ENCODE data around the gene MTA1.

The MTA1 gene

DNA sequence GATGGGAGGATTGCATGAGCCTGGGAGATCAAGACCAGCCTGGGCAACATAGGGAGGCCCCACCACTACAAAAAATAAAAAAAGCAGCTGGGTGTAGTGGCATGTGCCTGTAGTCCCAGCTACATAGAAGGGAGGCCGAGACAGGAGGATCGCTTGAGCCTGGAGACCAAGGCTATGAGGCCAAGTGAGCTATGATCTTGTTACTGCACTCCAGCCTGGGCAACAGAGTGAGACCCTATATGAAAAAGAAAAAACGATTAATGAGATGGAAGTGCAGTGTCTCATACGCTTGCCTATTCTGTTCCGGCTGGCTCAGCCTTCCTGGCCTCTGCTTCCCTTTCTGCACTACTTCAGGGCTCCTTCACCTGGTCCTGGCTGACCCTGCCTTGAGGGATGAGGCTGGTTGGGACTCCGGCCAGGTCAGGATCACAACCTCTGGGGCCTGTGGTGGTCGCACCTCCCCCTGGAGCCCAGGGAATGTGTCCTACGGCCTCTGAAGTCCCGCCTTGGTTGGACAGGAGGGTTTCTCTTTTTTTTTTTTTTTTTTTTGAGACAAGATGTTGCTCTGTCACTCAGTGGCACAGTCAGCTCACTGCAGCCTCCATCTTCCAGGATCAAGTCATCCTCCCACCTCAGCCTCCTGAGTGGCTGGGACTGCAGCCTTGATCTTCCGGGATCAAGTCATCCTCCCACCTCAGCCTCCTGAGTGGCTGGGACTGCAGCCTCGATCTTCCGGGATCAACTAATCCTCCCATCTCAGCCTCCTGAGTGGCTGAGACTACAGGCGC lies 82.1 kb downstream of the MTA1 start:
- no peak for DNase-seq

DNA sequence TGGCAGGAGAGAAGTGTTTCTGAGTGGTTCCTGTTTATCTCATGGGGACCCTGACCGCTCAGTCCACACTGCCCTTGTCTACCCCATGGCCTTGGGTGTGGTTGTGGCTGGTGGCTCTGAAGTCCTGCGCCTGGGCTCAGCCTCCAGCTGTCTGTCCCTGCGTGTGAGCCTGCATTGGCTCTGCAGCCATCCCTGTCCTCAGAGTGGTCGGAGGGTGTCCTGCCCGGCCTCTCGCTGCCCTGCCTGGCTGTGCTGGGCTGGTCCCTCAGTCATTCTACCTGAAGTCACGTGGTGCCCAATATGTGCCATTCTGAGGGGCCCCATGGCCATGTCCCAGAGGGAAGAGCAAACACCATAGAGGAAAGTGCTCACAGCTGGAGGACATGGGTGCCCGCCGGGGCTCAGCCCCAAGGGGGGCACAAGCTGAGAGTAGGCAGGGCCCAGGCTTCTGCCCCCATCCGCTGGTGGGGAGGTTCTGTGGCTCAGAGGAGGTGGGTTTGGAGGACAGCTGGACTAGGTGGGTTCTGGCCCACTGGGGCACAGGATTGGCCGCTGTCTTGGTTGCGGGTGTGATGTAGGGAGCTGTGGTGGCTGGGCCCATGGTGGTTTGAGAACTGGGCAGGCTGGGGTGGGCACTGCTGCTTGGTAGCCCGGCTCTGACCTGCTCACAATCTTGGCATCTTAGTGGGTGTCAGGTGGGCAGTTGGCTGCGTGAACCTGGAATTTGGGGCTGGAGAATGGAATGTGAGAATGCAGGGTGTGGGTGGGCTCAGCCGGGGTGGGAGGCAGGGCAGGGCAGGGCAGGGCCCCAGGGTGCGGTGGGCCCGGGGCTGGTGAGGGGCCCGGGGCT lies 83.0 kb downstream of the MTA1 start:
- DNase-seq: no peak

DNA sequence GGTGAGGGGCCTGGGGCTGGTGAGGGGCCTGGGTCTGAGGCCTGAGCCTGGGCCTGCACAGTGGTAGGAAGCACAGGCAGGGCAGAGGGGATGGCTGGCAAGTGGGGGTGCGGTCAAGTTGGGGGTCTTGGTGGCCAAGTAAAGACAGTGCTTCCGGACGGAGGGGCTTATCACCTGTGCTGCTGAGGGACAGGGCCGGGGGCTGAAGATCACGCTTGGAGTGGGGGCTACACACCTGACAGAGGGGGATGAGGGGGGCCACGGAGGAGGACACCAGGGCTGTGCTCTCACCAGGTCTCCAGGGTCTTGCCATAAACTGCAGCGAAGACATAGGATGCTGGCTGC lies 83.6 kb downstream of the MTA1 start:
- no peak for DNase-seq

DNA sequence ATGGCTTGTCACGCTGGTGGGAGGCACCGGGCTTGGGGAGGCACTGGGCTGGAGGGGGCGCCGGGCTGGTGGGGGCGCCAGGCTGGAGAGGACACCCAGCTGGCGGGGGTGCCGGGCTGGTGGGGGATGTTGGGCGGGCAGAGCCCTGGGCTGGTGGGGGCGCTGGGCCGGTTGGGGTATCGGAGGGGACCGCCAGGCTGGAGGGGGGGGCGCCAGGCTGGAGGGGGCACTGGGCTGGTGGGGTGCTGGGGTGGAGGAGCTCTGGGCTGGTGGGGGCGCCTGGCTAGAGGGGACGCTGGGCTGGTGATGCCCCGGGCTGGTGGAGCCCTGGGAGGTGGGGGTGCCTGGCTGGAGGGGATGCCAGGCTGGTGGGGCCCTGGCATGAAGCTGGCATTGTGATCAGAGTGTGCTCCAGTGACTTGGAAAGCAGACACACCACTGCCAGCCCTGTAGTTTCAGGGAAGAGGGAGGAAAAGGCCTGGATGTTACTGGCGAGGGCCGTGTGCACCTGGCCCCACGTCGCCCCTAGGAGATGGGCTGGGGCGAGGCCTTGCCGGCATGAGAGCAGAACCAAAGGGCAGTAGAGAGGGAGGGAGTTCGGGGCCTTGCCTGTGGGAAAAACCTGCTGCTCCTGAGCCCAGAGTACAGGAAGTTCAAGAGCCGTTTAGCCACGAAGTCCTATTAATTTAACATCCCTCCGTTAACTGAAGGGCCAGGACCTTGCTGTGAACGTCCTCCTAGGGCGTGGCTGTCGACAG lies 84.5 kb downstream of the MTA1 start:
- no peak for DNase-seq

DNA sequence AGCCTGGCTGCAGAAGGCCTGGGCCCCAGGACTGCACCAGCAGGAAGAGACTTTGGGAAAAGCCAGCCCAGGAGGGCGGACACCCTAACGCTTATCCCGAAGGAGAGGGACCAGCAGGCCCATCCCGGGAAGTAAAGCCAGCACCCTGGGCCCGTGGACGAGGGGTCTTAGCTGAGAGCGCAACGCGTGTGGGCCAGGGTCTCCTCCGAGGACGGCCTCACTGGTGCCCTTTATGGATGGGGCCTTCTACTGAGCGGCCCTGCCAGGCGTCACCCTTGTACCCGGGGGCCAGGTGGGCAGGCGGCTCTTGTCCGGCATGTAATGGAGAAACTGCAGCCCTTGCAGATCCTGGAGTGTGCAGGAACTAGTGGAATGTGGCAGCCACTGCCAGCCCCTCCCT lies 85.5 kb downstream of the MTA1 start:
- no peak for DNase-seq

DNA sequence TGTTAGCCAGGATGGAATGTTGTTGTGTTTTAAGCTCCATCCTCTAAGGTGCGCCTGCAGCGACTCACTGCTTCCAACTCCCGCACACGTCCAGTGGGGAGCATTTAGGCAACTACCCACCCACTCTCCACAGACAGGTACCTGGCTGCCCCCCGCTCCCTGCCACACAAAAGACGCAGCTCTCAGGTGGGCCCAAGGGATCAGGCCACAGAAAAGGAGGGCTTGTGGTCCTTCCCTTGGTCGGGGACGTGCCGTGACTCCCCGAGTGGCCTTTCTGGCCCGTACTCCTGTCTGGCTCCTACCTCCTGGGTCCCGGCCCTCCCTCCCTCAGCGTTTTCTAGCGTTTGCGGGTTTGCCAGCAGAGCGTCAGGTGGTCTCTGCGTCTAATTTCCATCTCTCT lies 87.6 kb downstream of the MTA1 start:
- DNase-seq: no peak

DNA sequence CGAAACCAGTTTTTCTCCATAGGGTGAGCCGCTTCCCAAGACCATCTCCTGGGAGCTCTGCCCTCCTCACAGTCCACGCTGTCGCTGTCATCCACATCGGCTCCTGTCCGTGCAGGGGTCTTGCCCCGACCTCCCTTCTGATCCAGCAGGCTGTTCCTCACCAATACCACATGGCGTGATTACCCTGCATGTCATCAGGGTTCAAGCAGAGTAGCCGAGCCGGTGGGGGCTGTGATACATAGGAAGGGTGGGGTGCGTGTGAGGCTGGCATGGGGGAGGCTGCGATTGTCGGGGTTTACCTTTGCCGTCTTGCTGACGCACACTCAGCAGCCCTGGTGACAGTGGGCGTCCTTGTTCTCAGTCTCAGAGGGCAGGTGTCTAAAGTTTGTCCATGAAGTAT lies 88.4 kb downstream of the MTA1 start:
- no peak for DNase-seq

DNA sequence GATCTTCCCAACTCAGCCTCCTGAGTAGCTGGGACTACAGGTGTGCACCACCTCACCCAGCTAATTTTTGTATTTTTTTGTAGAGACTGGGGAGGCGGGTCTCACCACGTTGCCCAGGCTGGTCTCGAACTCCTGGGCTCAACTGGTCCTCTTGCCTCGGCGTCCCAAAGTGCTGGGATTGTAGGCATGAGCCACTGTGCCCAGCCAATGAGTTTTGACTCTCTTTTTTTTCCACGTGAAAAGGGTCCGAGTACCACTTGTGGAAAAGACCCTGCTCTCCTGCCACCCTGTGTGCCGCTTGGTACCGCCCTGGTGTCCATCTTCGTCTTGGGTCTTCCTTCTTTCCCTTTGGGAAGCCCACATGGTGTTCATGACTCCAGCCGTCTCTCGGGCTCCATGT lies 89.0 kb downstream of the MTA1 start:
- DNase-seq: no peak

DNA sequence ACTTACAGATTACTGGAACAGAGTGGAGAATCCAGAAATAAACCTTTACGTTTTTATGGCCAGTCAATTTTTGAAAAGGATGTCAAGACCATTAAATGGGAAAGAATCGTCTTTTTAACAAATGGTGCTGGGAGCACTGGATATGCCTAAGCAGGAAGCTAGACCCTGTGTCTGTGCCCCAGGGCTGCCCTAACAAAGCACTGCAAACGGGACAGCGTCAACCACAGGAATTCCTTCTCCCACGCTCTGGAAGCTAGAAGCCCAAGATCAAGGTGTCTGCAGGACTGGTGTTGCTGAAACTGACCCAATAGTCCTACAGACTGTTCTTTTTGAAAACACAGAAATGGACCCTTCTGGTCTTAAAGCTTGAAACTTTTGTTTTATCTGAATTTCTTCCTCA lies 97.5 kb downstream of the MTA1 start:
- DNase-seq: no peak

DNA sequence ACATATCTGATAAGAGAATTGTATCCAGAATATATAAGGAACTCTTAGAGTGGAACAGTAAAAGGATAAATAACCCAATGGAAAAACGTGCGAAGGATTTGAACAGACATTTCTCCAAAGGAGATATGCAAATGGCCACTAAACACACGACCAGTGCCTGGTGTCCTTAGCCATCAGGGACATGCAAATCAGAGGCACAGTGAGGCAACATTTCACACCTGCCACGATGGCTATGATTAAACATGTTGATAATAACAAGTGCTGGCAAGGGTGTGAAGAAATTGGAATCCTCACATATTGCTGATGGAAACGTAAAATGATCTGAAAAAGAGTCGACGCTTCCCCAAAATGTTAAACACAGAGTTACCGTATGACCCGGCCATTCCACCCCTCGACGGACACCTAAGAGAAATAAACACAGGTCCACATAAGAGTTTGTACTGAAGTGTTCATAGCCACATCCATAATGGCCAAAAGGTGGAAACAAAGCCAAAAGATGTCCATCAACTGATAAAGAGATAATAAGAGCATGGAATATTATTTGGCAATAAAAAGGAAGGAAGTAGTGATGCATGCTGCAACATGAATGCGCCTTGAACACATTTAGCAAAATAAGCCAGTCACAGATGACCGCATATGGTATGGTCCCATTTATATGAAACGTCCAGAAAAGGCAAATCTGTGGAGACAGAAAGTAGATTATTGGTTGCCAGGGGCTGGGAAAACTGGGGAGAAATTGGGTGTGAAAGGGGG lies 100.5 kb downstream of the MTA1 start:
- no peak for DNase-seq

Measured in fibroblast of skin of scalp (primary cell).